ENCODE measurements around the gene EME1. TPM values are rescaled to one million over a fixed set of nuclear protein-coding genes. Genes with fewer than 3 reads are reported as not detected.

The EME1 gene
- total RNA-seq, 6 experiments from 2014 or later: 0.12 to 1.3 (median 0.66) TPM; not detected in 2

DNA sequence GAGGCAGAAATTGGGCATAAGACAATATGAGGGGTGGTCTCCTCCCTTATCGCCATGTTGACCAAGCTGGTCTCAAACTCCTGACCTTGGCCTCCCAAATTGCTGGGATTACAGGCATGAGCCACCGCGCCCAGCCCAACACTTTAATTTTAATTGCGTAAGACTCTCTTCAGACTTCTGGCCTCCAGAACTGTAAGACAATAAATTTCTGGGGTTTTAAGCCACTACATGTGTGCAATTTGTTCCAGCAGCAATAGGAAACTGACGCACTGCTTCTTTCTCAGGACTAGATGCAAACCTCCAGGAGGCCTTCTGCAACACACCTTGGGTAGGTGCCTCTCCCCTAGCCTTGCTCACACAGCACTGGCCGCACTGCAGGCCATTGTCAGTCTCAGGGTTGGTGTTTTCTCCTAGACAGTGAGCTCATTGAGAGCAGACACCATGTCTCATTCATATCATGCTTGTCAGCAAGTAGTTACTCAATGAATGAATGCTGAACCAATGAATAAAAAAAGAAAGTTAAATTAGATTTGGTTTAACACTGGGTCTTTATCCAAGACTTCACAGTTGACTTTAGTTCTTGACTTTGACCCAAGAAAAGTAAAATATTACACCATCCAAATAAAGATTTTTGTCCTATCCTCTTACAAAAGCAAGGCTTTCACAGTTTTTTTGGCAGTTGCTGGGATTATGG, 47.5 kb downstream of the EME1 start:
- no peak for TF ChIP-seq POLR2A (IDR thresholded peaks at IDR 0.05)
- TF ChIP-seq, protein P1, sequence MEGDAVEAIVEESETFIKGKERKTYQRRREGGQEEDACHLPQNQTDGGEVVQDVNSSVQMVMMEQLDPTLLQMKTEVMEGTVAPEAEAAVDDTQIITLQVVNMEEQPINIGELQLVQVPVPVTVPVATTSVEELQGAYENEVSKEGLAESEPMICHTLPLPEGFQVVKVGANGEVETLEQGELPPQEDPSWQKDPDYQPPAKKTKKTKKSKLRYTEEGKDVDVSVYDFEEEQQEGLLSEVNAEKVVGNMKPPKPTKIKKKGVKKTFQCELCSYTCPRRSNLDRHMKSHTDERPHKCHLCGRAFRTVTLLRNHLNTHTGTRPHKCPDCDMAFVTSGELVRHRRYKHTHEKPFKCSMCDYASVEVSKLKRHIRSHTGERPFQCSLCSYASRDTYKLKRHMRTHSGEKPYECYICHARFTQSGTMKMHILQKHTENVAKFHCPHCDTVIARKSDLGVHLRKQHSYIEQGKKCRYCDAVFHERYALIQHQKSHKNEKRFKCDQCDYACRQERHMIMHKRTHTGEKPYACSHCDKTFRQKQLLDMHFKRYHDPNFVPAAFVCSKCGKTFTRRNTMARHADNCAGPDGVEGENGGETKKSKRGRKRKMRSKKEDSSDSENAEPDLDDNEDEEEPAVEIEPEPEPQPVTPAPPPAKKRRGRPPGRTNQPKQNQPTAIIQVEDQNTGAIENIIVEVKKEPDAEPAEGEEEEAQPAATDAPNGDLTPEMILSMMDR (IDR thresholded peaks at IDR 0.05): no peak
- WGBS (ENCODE audit: insufficient coverage, low coverage, low lambda C conversion rate, missing lambda C conversion rate): 75% methylated on average over 4 of the region's 6 CpGs
- DNase-seq: no peak
- ATAC-seq: peak; percentile 35 to 54 (median 41)
- intact Hi-C loops (cut with DNase I): no loop called here
- H3K9me3 ChIP-seq: no peaks in the 10 kb centered on the region
- H3K27me3 ChIP-seq: no peaks in the 10 kb centered on the region
- peak overlapping the region in 2 of 3 donors; percentile 61 to 77 for H3K27ac ChIP-seq
- H3K4me1 ChIP-seq: peaks cover 0 to 30% (median 10%) of the 10 kb centered on the region in 4 donors
- H3K36me3 ChIP-seq: no peaks in the 10 kb centered on the region
- peak overlapping the region in 1 of 3 donors; percentile 41 for H3K4me3 ChIP-seq

DNA sequence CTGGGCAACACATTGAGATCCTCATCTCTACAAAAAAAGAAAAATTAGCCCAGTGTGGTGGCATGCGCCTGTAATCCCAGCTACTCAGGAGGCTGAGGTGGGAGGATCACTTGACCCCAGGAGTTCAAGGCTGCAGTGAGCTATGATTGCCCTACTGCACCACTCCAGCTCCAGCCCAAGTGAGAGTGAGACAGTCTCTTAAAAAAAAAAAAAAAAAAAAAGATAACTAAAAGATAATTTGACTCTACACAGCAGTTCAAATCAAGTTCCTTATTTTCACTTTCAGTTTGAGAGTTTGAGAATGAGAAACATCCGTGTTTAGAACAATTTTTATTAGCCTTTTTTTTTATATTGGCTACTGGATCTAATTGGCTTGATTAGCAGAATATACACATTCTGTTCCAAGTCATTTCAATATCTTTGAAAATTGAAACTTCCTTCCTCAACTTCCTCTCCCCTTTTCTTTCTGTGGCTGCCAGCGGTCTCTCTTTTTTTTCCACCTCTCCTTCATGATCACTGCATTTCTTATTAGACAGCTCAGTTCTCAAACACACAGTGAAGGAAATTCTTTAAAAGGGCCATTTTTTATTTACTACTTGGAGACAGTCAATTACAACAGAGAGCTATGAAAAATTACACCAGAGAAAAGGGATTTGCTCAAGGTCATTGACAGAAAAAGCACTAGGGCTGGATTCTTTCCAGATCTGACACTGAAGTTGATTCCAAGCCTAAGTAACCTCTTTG, 48.5 kb downstream of the EME1 start:
- DNase-seq (no peak), ATAC-seq (peak in 3 of 4 donors; percentile 20 to 42 (median 36))
- peak overlapping the region; percentile 14 to 77 (median 61) for H3K27ac ChIP-seq
- TF ChIP-seq POLR2A (IDR thresholded peaks at IDR 0.05): no peak
- TF ChIP-seq, protein P1 (IDR thresholded peaks at IDR 0.05): no peak
- intact Hi-C loops (cut with DNase I): no loop called here
- H3K9me3 ChIP-seq: no peaks in the 10 kb centered on the region
- no peaks in the 10 kb centered on the region for H3K36me3 ChIP-seq
- 10% methylated on average over 3 of the region's 3 CpGs for WGBS (ENCODE audit: insufficient coverage, low coverage, low lambda C conversion rate, missing lambda C conversion rate)
- no peaks in the 10 kb centered on the region for H3K27me3 ChIP-seq
- H3K4me3 ChIP-seq: peak overlapping the region in 2 of 3 donors; percentile 38 to 41
- peaks cover 0 to 33% (median 10%) of the 10 kb centered on the region in 4 donors for H3K4me1 ChIP-seq

DNA sequence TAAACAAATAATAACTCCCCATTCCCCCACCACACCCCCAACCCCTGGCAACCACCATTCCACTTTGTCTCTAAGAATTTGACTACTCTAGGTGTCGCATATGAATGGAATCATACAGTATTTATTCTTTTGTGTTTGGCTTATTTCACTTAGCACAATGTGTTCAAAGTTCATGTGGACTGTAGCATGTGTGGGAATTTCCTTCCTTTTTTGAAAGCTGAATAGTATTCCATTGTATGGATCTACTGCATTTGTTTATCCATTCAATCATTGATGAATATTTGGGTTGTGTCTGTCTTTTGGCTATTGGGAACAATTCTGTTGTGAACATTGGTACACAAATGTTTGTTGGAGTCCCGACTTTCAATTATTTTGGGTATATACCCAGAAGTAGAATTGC, 49.7 kb downstream of the EME1 start:
- Histone ChIP-seq H3K4me3 (no peak overlapping the region), H3K27me3 (no peaks in the 10 kb centered on the region), H3K36me3 (no peaks in the 10 kb centered on the region), H3K27ac (no peak overlapping the region), H3K4me1 (peaks cover 0 to 40% (median 14%) of the 10 kb centered on the region in 4 donors), H3K9me3 (no peaks in the 10 kb centered on the region)
- no peak for DNase-seq
- TF ChIP-seq POLR2A (IDR thresholded peaks at IDR 0.05): no peak
- TF ChIP-seq, protein P1 (IDR thresholded peaks at IDR 0.05): no peak
- WGBS (ENCODE audit: insufficient coverage, low coverage, low lambda C conversion rate, missing lambda C conversion rate): 68% methylated on average over 2 of the region's 2 CpGs
- no peak for ATAC-seq
- intact Hi-C loops (cut with DNase I): no loop called here

DNA sequence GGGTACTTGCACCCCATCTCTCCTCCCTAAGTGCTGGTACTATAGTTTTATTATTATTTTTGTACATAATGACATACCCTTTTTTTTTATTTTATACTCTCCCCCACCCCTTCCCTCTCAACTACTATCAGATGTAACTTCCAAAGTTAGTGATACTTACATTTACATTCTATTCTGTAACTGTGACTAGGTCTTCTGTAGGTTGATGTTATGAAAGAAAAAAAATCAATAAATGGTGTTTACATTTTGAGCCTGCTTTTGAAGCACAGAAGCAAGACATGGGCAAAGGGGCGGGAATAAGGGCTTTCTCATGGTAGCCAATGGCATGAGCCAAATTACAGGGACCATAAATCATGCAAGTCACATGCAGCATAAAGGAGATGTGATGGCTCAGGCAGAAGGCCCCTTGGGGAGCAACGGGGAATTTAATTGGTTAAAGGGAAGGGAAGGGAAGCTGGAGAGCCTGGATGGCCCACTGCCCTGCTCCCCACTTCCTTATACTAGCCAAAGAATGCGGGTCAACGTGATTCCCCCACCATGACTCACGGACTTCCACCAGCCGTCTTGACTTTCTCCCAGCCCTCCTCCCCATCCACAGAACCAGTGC, 50.6 kb downstream of the EME1 start:
- intact Hi-C loops (cut with DNase I): no loop called here
- no peaks in the 10 kb centered on the region for H3K36me3 ChIP-seq
- no peaks in the 10 kb centered on the region for H3K27me3 ChIP-seq
- TF ChIP-seq POLR2A (IDR thresholded peaks at IDR 0.05): no peak
- TF ChIP-seq, protein P1 (IDR thresholded peaks at IDR 0.05): no peak
- H3K27ac ChIP-seq: no peak overlapping the region
- H3K4me1 ChIP-seq: peaks cover 0 to 49% (median 18%) of the 10 kb centered on the region in 4 donors
- peak in 1 of 3 donors; percentile 30 for DNase-seq
- no peak overlapping the region for H3K4me3 ChIP-seq
- ATAC-seq: no peak
- WGBS (ENCODE audit: insufficient coverage, low coverage, low lambda C conversion rate, missing lambda C conversion rate): 65% methylated on average over 6 of the region's 6 CpGs
- no peaks in the 10 kb centered on the region for H3K9me3 ChIP-seq

Data from right lobe of liver (tissue), 6 donors.